Stimulated activated naive CD8-positive, alpha-beta T cell treated with anti-CD3 and anti-CD28 coated beads, Interleukin-15, amount 100 ng/mL, for 72 hours (primary cell): ENCODE results near the gene INPP4A.

Experiments used
- ATAC-seq: fragments of 150-1000 bp; cut with Tn5 transposase; 2 replicates; pipeline ENCODE4 v1.10.0; 2021; ENCODE audit warnings: mild to moderate bottlenecking, moderate library complexity
- DNase-seq, 2 donors: peaks; one replicate each; pipeline ENCODE4 v3.0.0; 2021 to 2022
- H3K27ac Mint-ChIP-seq, 2 donors: one replicate each; pipeline ENCODE4 v1.8.0; 2022; ENCODE audit warnings: mild to moderate bottlenecking in 2 of 2, mixed read lengths in 2 of 2, moderate library complexity in 2 of 2
- H3K27me3 Mint-ChIP-seq: one replicate; pipeline ENCODE4 v1.8.0; 2022; ENCODE audit warnings: mixed read lengths
- H3K4me1 Mint-ChIP-seq: one replicate; pipeline ENCODE4 v1.8.0; 2022; ENCODE audit warnings: mild to moderate bottlenecking, mixed read lengths
- H3K4me3 Mint-ChIP-seq, 2 donors: one replicate each; pipeline ENCODE4 v1.8.0; 2022; ENCODE audit warnings: mild to moderate bottlenecking in 2 of 2, mixed read lengths in 2 of 2, moderate library complexity in 1 of 2
- H3K9me3 Mint-ChIP-seq, 2 donors: one replicate each; pipeline ENCODE4 v1.8.0; 2022; ENCODE audit warnings: mixed read lengths in 2 of 2

The INPP4A gene

GRCh38 chr2:98474979-98475632, 30.4 kb downstream of the INPP4A start:
- Mint-ChIP-seq H3K27ac (peak overlapping the region in 1 of 2 donors; percentile 9), H3K9me3 (no peaks in the 10 kb centered on the region), H3K4me1 (peaks cover 100% of the 10 kb centered on the region), H3K27me3 (no peaks in the 10 kb centered on the region), H3K4me3 (peak overlapping the region; percentile 11 to 33)
- no peak for ATAC-seq
- no peak for DNase-seq

GRCh38 chr2:98476192-98476868, 31.7 kb downstream of the INPP4A start:
- Mint-ChIP-seq H3K27ac (peak overlapping the region in 1 of 2 donors; percentile 44), H3K4me1 (peaks cover 100% of the 10 kb centered on the region), H3K27me3 (no peaks in the 10 kb centered on the region), H3K4me3 (peak overlapping the region; percentile 25 to 33), H3K9me3 (no peaks in the 10 kb centered on the region)
- no peak for ATAC-seq
- DNase-seq = no peak

GRCh38 chr2:98477036-98477435, 32.4 kb downstream of the INPP4A start:
- Mint-ChIP-seq H3K4me3 (peak overlapping the region in 1 of 2 donors; percentile 33), H3K9me3 (no peaks in the 10 kb centered on the region), H3K4me1 (peaks cover 100% of the 10 kb centered on the region), H3K27ac (no peak overlapping the region), H3K27me3 (no peaks in the 10 kb centered on the region)
- no peak for ATAC-seq
- no peak for DNase-seq

GRCh38 chr2:98477506-98477905, 32.8 kb downstream of the INPP4A start:
- peak overlapping the region; percentile 8 to 65 for H3K4me3 Mint-ChIP-seq
- peak overlapping the region; percentile 66 to 77 for H3K27ac Mint-ChIP-seq
- no peak for ATAC-seq
- DNase-seq = no peak
- no peaks in the 10 kb centered on the region for H3K27me3 Mint-ChIP-seq
- no peaks in the 10 kb centered on the region for H3K9me3 Mint-ChIP-seq
- H3K4me1 Mint-ChIP-seq = peaks cover 100% of the 10 kb centered on the region

- Mint-ChIP-seq H3K27ac (peak overlapping the region; percentile 66 to 77), H3K4me3 (peak overlapping the region; percentile 8 to 73), H3K27me3 (no peaks in the 10 kb centered on the region), H3K4me1 (peaks cover 99% of the 10 kb centered on the region), H3K9me3 (no peaks in the 10 kb centered on the region)
- ATAC-seq (no peak), DNase-seq (no peak)
Observed at GRCh38 chr2:98478088-98478551, 33.5 kb downstream of the INPP4A start.

- DNase-seq = no peak
- Mint-ChIP-seq H3K4me3 (peak overlapping the region; percentile 55 to 73), H3K27ac (peak overlapping the region in 1 of 2 donors; percentile 66), H3K4me1 (peaks cover 99% of the 10 kb centered on the region), H3K9me3 (no peaks in the 10 kb centered on the region), H3K27me3 (no peaks in the 10 kb centered on the region)
- no peak for ATAC-seq
Observed at GRCh38 chr2:98478907-98479306, 34.2 kb downstream of the INPP4A start.

- DNase-seq (no peak), ATAC-seq (peak; percentile 10)
- Mint-ChIP-seq H3K4me1 (peaks cover 99% of the 10 kb centered on the region), H3K9me3 (no peaks in the 10 kb centered on the region), H3K27me3 (no peaks in the 10 kb centered on the region), H3K4me3 (peak overlapping the region; percentile 66 to 73), H3K27ac (peak overlapping the region; percentile 66 to 83)
Observed at GRCh38 chr2:98479371-98479770, 34.7 kb downstream of the INPP4A start.

GRCh38 chr2:98479959-98480524, 35.4 kb downstream of the INPP4A start:
- H3K4me3 Mint-ChIP-seq = peak overlapping the region; percentile 66 to 73
- H3K27ac Mint-ChIP-seq = peak overlapping the region in 1 of 2 donors; percentile 82
- H3K27me3 Mint-ChIP-seq = no peaks in the 10 kb centered on the region
- ATAC-seq = peak; percentile 63
- DNase-seq = peak in 1 of 2 donors; percentile 62
- peaks cover 99% of the 10 kb centered on the region for H3K4me1 Mint-ChIP-seq
- no peaks in the 10 kb centered on the region for H3K9me3 Mint-ChIP-seq

GRCh38 chr2:98480598-98480997, 35.9 kb downstream of the INPP4A start:
- peak overlapping the region; percentile 60 to 66 for H3K4me3 Mint-ChIP-seq
- no peak overlapping the region for H3K27ac Mint-ChIP-seq
- H3K4me1 Mint-ChIP-seq = peaks cover 99% of the 10 kb centered on the region

GRCh38 chr2:98482362-98482761, 37.7 kb downstream of the INPP4A start:
- H3K9me3 Mint-ChIP-seq = no peaks in the 10 kb centered on the region
- DNase-seq = no peak
- peak overlapping the region in 1 of 2 donors; percentile 8 for H3K27ac Mint-ChIP-seq
- H3K4me1 Mint-ChIP-seq = peaks cover 99% of the 10 kb centered on the region
- no peaks in the 10 kb centered on the region for H3K27me3 Mint-ChIP-seq
- no peak for ATAC-seq
- H3K4me3 Mint-ChIP-seq = peak overlapping the region in 1 of 2 donors; percentile 10

More at GRCh38 chr2:98480598-98480997, 35.9 kb downstream of the INPP4A start:
- Mint-ChIP-seq H3K27me3 (no peaks in the 10 kb centered on the region), H3K9me3 (no peaks in the 10 kb centered on the region)
- no peak for ATAC-seq
- no peak for DNase-seq

GRCh38 chr2:98483257-98483861, 38.7 kb downstream of the INPP4A start:
- Mint-ChIP-seq H3K27me3 (no peaks in the 10 kb centered on the region), H3K9me3 (no peaks in the 10 kb centered on the region), H3K27ac (peak overlapping the region; percentile 34 to 46), H3K4me1 (peaks cover 99% of the 10 kb centered on the region), H3K4me3 (peak overlapping the region; percentile 20 to 64)
- peak in 1 of 2 donors; percentile 59 for DNase-seq
- ATAC-seq = peak; percentile 67

- Mint-ChIP-seq H3K4me1 (peaks cover 99% of the 10 kb centered on the region), H3K9me3 (no peaks in the 10 kb centered on the region), H3K27me3 (no peaks in the 10 kb centered on the region), H3K4me3 (peak overlapping the region; percentile 20 to 64), H3K27ac (peak overlapping the region; percentile 34 to 95)
- no peak for DNase-seq
- no peak for ATAC-seq
Observed at GRCh38 chr2:98484121-98484557, 39.5 kb downstream of the INPP4A start.

GRCh38 chr2:98484652-98485452, 40.2 kb downstream of the INPP4A start:
- DNase-seq (peak in 1 of 2 donors; percentile 39), ATAC-seq (peak; percentile 36)
- Mint-ChIP-seq H3K4me1 (peaks cover 98% of the 10 kb centered on the region), H3K27ac (peak overlapping the region in 1 of 2 donors; percentile 95), H3K4me3 (peak overlapping the region; percentile 20 to 64), H3K27me3 (no peaks in the 10 kb centered on the region), H3K9me3 (no peaks in the 10 kb centered on the region)

GRCh38 chr2:98485453-98485755, 40.7 kb downstream of the INPP4A start:
- Mint-ChIP-seq H3K4me1 (peaks cover 98% of the 10 kb centered on the region), H3K9me3 (no peaks in the 10 kb centered on the region), H3K27me3 (no peaks in the 10 kb centered on the region), H3K4me3 (peak overlapping the region; percentile 20 to 64), H3K27ac (no peak overlapping the region)
- ATAC-seq (no peak), DNase-seq (no peak)
